ENCODE data around the gene AGAP2.

GRCh38 chr12:57751788-57752667 is 13.5 kb upstream of the AGAP2 start, which contains the start of gene CDK4:
- TF ChIP-seq CTCF (IDR thresholded peaks at IDR 0.05; ENCODE audit: insufficient read depth, low read length, poor library complexity, severe bottlenecking) (no peak), EZH2phosphoT487 (conservative IDR thresholded peaks at IDR 0.05; ENCODE audit: low read length) (no peak)

Data from SU-DHL-6 (cell line).